NCI-H1930 (cell line): ENCODE results near the gene RORC.
"Not testable (repeated sequence)": the region's sequence is repeated elsewhere in the genome, so short reads cannot be mapped to it uniquely, and the experiment has no call there.

ENCODE experiments used
- DNase-seq, 2 experiments: peaks; one replicate each; lab custom pipeline; 2025; lab: John Stamatoyannopoulos, UW

Gene RORC

DNA sequence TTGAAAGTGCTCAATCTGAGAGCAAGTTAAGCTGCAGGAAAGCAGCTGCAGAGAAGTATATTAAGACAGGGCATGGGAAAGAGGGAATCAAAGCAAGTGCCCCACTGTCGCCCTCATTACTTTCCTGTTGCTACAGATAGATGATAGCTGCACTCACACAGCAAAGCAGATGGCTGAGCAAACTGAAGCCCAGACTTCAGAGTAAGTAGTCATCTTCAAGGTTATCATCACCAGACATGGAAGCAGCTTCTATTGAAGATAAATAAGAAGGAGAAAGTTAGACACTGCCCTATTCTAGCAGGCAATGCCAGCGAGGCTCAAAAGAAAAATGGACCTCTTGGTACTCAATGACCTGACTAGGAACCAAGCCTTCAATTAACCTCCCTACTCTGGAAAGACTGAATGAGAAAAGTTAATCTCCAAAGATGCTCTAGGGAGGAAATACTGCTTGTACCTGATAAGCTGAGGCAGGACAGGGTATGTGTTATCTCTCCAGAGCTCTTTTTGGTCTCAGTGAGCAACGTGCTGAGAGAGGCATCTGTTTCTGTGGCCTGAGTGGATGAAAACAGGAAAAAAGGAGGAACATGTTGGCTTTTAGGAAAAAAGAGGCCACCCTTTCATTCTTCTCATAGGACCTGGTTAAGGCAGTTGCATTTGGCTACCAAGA lies 57.2 kb downstream of the RORC start:
- DNase-seq, result no peak

GRCh38 chr1:151773702-151774101 lies 57.9 kb downstream of the RORC start:
- DNase-seq, result no peak

DNA sequence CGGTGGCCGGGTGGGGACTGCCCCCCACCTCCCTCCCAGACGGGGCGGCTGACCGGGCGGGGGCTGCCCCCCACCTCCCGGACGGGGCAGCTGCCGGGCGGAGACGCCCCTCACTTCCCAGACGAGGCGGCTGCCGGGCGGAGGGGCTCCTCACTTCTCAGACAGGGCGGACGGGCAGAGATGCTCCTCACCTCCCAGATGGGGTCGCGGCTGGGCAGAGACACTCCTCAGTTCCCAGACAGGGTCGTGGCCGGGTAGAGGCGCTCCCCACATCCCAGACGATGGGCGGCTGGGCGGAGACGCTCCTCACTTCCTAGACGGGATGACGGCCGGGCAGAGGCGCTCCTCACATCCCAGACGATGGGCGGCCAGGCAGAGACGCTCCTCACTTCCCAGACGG lies 62.3 kb downstream of the RORC start:
- not testable (repeated sequence) for DNase-seq

- DNase-seq, result not testable (repeated sequence)
Measured at GRCh38 chr1:151768351-151769066, 63.1 kb downstream of the RORC start.

DNA sequence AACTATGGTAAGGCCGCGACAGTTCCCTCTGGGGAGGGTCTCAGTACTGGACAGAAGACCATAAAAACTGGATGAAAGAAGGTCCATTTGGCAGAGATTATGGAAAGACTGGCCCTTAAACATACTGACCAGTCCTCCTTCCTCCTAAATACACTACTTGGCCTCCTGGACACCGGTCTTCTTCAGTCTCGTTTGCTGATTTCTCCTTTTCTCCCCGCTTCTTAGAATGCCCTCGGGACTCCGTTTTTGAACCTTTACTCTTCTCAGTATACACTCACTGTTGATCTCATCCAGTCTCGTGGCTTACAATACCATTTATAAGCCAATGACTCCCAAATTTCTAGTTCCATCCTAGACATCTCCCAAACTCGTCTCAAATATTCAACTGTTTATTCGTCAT lies 67.6 kb downstream of the RORC start:
- DNase-seq, result no peak

GRCh38 chr1:151762941-151763921 lies 68.4 kb downstream of the RORC start, which contains the start of gene MRPL9:
MRPL9 (minus strand) TSS chr1:151763496; CDS start chr1:151763479, 17 bp downstream.
- peak; percentile 57 to 67 for DNase-seq

GRCh38 chr1:151760597-151761385 lies 70.8 kb downstream of the RORC start:
- DNase-seq, result no peak

DNA sequence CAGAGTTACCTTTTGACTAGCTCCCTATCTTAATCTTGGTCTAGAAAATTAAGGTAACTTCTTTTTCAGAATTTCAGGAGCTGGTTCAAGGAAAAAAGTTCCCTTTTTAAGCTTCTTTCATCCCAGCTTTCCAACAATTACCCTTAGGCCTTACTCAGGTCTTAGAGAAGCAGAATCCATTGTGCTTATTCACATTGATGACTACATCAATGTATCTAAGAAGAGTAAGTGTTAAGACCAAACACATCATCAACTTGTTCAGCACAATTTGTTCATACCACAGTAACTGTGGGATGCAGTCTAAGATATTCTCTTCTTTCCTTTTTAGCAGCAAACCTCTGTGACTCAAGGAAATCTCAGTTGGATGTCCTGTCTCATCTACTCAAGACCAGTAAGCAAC lies 72.4 kb downstream of the RORC start:
- DNase-seq, result no peak

GRCh38 chr1:151756291-151756690 lies 75.3 kb downstream of the RORC start:
- no peak for DNase-seq
